ENCODE measurements around the gene SHC4.

Gene SHC4

DNA sequence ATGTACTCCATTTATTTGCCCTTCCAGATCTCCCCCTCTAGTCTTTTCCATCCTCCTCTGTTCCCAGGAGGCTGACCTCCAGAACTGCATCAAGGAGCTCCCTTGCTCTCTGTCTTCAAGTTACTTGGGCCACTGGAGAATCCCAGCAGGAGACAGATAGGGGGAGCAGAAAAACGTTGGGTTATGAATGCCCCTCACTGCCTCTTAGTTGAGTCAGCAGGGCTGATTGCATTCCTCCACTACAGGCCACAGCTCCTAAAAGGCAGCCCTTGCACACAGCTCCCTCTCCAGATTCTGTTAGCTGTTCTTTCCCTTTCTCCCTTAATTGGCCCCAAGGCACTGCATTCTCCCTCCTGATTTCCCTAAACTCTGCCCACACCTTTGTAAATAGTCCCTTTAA, 140.5 kb downstream of the SHC4 start:
- H4K20me1 ChIP-seq (ENCODE audit: low read depth, low read length), result no peaks in the 10 kb centered on the region
- H3K4me2 ChIP-seq (ENCODE audit: low read depth, low read length, poor library complexity, severe bottlenecking), result no peak overlapping the region
- H3K9me2 ChIP-seq (replicated peaks; ENCODE audit: insufficient read depth, low read length), result no peaks in the 10 kb centered on the region
- H3K36me3 ChIP-seq (ENCODE audit: low read length), result no peaks in the 10 kb centered on the region
- H3K9me3 ChIP-seq (ENCODE audit: insufficient read depth, low read length), result no peaks in the 10 kb centered on the region
- H3K27me3 ChIP-seq (ENCODE audit: low read length), result no peaks in the 10 kb centered on the region
- no peaks in the 10 kb centered on the region for H3F3A ChIP-seq (ENCODE audit: insufficient read depth)
- no peak overlapping the region for H3K9ac ChIP-seq (ENCODE audit: low read length)
- no peak overlapping the region for H2AFZ ChIP-seq (ENCODE audit: low read depth, low read length, severe bottlenecking)
- no peaks in the 10 kb centered on the region for H3K79me2 ChIP-seq (ENCODE audit: insufficient read depth, low read length)
- no peak overlapping the region for H3K4me3 ChIP-seq (ENCODE audit: insufficient read depth, low read length, poor library complexity, severe bottlenecking)
- no peak overlapping the region for H3K27ac ChIP-seq (ENCODE audit: low read depth, low read length)
- TF ChIP-seq, protein P1, sequence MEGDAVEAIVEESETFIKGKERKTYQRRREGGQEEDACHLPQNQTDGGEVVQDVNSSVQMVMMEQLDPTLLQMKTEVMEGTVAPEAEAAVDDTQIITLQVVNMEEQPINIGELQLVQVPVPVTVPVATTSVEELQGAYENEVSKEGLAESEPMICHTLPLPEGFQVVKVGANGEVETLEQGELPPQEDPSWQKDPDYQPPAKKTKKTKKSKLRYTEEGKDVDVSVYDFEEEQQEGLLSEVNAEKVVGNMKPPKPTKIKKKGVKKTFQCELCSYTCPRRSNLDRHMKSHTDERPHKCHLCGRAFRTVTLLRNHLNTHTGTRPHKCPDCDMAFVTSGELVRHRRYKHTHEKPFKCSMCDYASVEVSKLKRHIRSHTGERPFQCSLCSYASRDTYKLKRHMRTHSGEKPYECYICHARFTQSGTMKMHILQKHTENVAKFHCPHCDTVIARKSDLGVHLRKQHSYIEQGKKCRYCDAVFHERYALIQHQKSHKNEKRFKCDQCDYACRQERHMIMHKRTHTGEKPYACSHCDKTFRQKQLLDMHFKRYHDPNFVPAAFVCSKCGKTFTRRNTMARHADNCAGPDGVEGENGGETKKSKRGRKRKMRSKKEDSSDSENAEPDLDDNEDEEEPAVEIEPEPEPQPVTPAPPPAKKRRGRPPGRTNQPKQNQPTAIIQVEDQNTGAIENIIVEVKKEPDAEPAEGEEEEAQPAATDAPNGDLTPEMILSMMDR (IDR thresholded peaks at IDR 0.05; ENCODE audit: insufficient read depth, low read length, poor library complexity, severe bottlenecking), result no peak
- TF ChIP-seq EZH2phosphoT487 (conservative IDR thresholded peaks at IDR 0.05; ENCODE audit: low read length), result no peak

DNA sequence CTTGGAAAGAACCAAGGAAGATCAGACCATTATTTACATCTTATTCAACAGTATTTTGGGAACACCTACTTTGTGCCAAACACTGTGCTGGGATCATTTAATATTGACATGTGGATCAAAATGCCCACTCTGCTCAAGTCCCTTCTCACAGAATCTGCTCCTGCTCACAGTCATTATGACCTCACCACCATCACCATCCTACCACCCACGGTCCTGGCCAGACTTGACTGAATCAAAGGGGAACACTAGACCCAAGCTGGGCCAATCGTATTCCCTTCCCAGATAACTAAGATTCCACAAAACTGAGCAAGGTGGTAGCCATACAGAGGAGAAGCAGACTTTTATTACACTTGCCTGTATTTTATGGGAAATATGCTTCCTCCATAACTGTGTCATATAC, 149.4 kb downstream of the SHC4 start:
- no peak overlapping the region for H3K4me3 ChIP-seq (ENCODE audit: insufficient read depth, low read length, poor library complexity, severe bottlenecking)
- no peak overlapping the region for H3K9ac ChIP-seq (ENCODE audit: low read length)
- 0 out of 2 replicates have a peak, but pooled peaks cover 5% of the 10 kb centered on the region for H4K20me1 ChIP-seq (ENCODE audit: low read depth, low read length)
- H3K27me3 ChIP-seq (ENCODE audit: low read length), result no peaks in the 10 kb centered on the region
- no peak overlapping the region for H3K4me2 ChIP-seq (ENCODE audit: low read depth, low read length, poor library complexity, severe bottlenecking)
- H3F3A ChIP-seq (ENCODE audit: insufficient read depth), result peaks cover 5% of the 10 kb centered on the region; the same call in 1 of the 2 replicates
- H3K36me3 ChIP-seq (ENCODE audit: low read length), result no peaks in the 10 kb centered on the region
- H3K27ac ChIP-seq (ENCODE audit: low read depth, low read length), result no peak overlapping the region
- no peak overlapping the region for H2AFZ ChIP-seq (ENCODE audit: low read depth, low read length, severe bottlenecking)
- no peaks in the 10 kb centered on the region for H3K9me3 ChIP-seq (ENCODE audit: insufficient read depth, low read length)
- TF ChIP-seq EZH2phosphoT487 (conservative IDR thresholded peaks at IDR 0.05; ENCODE audit: low read length), result no peak
- TF ChIP-seq, protein P1 (IDR thresholded peaks at IDR 0.05; ENCODE audit: insufficient read depth, low read length, poor library complexity, severe bottlenecking), result no peak
- no peaks in the 10 kb centered on the region for H3K9me2 ChIP-seq (replicated peaks; ENCODE audit: insufficient read depth, low read length)
- peaks cover 15% of the 10 kb centered on the region for H3K79me2 ChIP-seq (ENCODE audit: insufficient read depth, low read length)

DNA sequence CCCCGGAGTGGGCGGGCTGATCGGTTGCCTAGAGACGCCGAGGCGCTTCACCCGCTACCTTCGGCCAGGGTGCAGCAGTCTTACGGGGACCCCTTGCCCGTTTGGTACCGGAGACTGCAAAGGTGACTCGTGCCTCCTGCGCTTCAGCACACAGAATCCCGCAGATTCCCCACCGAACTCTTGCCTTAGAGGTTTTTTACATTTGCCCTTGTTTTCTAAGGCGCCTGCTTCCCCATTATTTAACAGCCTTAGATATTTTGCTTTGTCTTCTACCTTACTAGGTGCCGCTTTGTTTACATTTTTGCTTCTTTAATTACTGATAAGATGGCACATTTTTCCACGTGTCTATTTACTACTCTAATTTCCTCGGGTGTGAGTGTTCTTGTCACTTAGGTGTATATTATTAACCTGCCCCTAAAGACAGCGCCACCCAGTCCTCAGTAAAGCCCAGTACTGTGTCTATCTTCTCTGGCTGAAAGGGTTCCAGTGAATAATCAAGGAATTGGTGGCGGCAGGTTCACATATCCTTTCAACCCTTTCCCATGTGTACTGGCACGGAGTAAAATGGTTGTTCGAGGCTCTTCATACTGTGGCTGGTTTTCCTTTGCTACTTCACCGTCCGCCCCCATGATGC, 152.3 kb downstream of the SHC4 start:
- no peak overlapping the region for H3K27ac ChIP-seq (ENCODE audit: low read depth, low read length)

More for the DNA sequence above, 152.3 kb downstream of the SHC4 start:
- peaks cover 43% of the 10 kb centered on the region for H3K79me2 ChIP-seq (ENCODE audit: insufficient read depth, low read length)
- H3F3A ChIP-seq (ENCODE audit: insufficient read depth), result peaks cover 5% of the 10 kb centered on the region; the same call in 1 of the 2 replicates
- H3K36me3 ChIP-seq (ENCODE audit: low read length), result no peaks in the 10 kb centered on the region
- peak overlapping the region; percentile 90 for H3K4me2 ChIP-seq (ENCODE audit: low read depth, low read length, poor library complexity, severe bottlenecking)
- H4K20me1 ChIP-seq (ENCODE audit: low read depth, low read length), result peaks cover 5% of the 10 kb centered on the region; the same call in 1 of the 2 replicates
- no peaks in the 10 kb centered on the region for H3K9me3 ChIP-seq (ENCODE audit: insufficient read depth, low read length)
- H3K9ac ChIP-seq (ENCODE audit: low read length), result peak overlapping the region; percentile 54
- peak overlapping the region; percentile 66 for H3K4me3 ChIP-seq (ENCODE audit: insufficient read depth, low read length, poor library complexity, severe bottlenecking)
- TF ChIP-seq, protein P1 (IDR thresholded peaks at IDR 0.05; ENCODE audit: insufficient read depth, low read length, poor library complexity, severe bottlenecking), result peak; percentile 37
- no peak for TF ChIP-seq EZH2phosphoT487 (conservative IDR thresholded peaks at IDR 0.05; ENCODE audit: low read length)
- H2AFZ ChIP-seq (ENCODE audit: low read depth, low read length, severe bottlenecking), result peak overlapping the region; percentile 95
- no peaks in the 10 kb centered on the region for H3K27me3 ChIP-seq (ENCODE audit: low read length)
- no peaks in the 10 kb centered on the region for H3K9me2 ChIP-seq (replicated peaks; ENCODE audit: insufficient read depth, low read length)

All from SU-DHL-6 (cell line).